Liver (tissue), 2 donors: Measurements from ENCODE around the gene ADAMTS6.

ENCODE experiments used
- RXRA ChIP-seq, 2 donors: IDR thresholded peaks; 2 replicates each; pipeline ENCODE4 v1.6.1; 2017 to 2018; ENCODE audit warnings: antibody characterized with exemption in 2 of 2, mild to moderate bottlenecking in 1 of 2
- TAF1 ChIP-seq: conservative IDR thresholded peaks from 2 replicates; pipeline ENCODE4 v1.6.1; 2016; ENCODE audit warnings: antibody characterized with exemption, mild to moderate bottlenecking
- YY1 ChIP-seq: IDR thresholded peaks from 2 replicates; pipeline ENCODE4 v1.6.1; 2016; ENCODE audit warnings: antibody characterized with exemption, mild to moderate bottlenecking
- donor health status: healthy.

- no peak for TF ChIP-seq YY1
- TF ChIP-seq RXRA (IDR thresholded peaks at IDR 0.05), result no peak
- no peak for TF ChIP-seq TAF1
Measured at GRCh38 chr5:65190328-65191053, 291.2 kb downstream of the ADAMTS6 start.
